Measurements from ENCODE around the gene CDCA7L. TPM values are rescaled to one million over a fixed set of nuclear protein-coding genes. Genes with fewer than 3 reads are reported as not detected.
A peak's percentile ranks its signal among the peaks of the same experiment; 100 is the strongest.
"Not testable (repeated sequence)": the region's sequence is repeated elsewhere in the genome, so short reads cannot be mapped to it uniquely, and the experiment has no call there.

Gene CDCA7L
- total RNA-seq, 1 experiment from 2014 or later: 39.9 TPM

DNA sequence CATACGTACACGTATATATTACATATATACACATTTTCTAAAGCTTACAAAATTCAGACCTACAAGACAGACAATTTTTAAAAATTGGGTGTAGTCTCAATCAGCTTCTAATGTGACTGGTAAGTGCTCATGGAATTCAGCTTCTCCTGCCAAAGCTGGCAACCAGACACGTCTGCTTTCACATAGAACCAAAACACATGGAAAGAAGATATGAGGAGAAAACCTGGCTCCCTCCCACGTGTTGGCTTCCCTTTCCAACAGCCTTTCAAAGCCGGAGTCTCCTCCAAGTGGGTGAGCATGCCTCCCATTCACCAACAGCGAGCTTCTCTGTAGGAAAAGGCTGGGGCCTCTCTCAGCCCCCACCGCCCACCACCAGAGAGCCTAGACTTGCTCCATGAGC, 33.4 kb downstream of the CDCA7L start:
- peaks cover 20% of the 10 kb centered on the region for H3K4me1 ChIP-seq (replicated peaks)
- DNase-seq (ENCODE audit: low read depth in 1 of 2, low spot score in 2 of 2): no peak
- H3K9me3 ChIP-seq (replicated peaks): no peaks in the 10 kb centered on the region
- no peak overlapping the region for H3K4me3 ChIP-seq
- H3K36me3 ChIP-seq: peaks cover 12% of the 10 kb centered on the region; the same call in 1 of the 2 replicates
- H3K27me3 ChIP-seq (replicated peaks): no peaks in the 10 kb centered on the region
- no peak overlapping the region for H3K27ac ChIP-seq

DNA sequence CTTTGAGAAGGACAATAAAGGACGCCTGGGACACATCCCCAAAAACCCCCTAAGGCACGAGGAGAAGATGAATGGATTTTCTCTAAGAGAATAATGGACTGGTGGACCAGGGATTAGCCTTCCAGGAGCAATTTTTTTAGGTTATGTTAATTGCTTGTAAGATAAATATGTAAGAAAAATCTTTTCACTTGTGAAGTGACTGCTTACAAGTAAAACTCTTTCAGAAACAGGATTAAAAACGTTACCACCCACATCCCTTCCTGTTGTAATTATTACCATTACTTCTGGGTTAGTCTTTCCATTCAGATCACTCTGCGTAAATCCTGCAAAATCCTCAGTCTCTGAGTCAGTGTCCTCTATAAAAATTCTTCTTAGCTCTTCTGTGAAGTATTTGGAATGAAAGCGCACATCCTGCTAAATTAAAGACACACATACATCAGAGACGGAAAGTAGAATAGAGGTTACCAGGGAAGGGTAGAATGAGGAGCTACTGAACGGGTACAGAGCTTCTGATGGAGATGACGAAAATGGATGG, 34.3 kb downstream of the CDCA7L start:
- peaks cover 20% of the 10 kb centered on the region for H3K4me1 ChIP-seq (replicated peaks)
- peak in 1 of 2 experiments; percentile 41 for DNase-seq (ENCODE audit: low read depth in 1 of 2, low spot score in 2 of 2)
- peaks cover 12% of the 10 kb centered on the region; the same call in 1 of the 2 replicates for H3K36me3 ChIP-seq
- no peak overlapping the region for H3K4me3 ChIP-seq
- H3K9me3 ChIP-seq (replicated peaks): no peaks in the 10 kb centered on the region
- H3K27me3 ChIP-seq (replicated peaks): no peaks in the 10 kb centered on the region
- H3K27ac ChIP-seq: peak overlapping the region; percentile 55

- H3K27me3 ChIP-seq (replicated peaks): no peaks in the 10 kb centered on the region
- H3K36me3 ChIP-seq: peaks cover 9% of the 10 kb centered on the region; the same call in 1 of the 2 replicates
- H3K4me1 ChIP-seq (replicated peaks): peaks cover 20% of the 10 kb centered on the region
These were observed 35.4 kb downstream of the CDCA7L start for GRCh38 chr7:21910253-21910652.

GRCh38 chr7:21908746-21909145, 37.0 kb downstream of the CDCA7L start:
- Histone ChIP-seq H3K4me3 (no peak overlapping the region), H3K27ac (no peak overlapping the region), H3K27me3 (replicated peaks) (no peaks in the 10 kb centered on the region), H3K9me3 (replicated peaks) (no peaks in the 10 kb centered on the region), H3K36me3 (peaks cover 14% of the 10 kb centered on the region), H3K4me1 (replicated peaks) (peaks cover 20% of the 10 kb centered on the region)
- DNase-seq (ENCODE audit: low read depth in 1 of 2, low spot score in 2 of 2): no peak

More at GRCh38 chr7:21910253-21910652, 35.4 kb downstream of the CDCA7L start:
- no peak overlapping the region for H3K27ac ChIP-seq
- no peaks in the 10 kb centered on the region for H3K9me3 ChIP-seq (replicated peaks)
- no peak for DNase-seq (ENCODE audit: low read depth in 1 of 2, low spot score in 2 of 2)
- no peak overlapping the region for H3K4me3 ChIP-seq

DNA sequence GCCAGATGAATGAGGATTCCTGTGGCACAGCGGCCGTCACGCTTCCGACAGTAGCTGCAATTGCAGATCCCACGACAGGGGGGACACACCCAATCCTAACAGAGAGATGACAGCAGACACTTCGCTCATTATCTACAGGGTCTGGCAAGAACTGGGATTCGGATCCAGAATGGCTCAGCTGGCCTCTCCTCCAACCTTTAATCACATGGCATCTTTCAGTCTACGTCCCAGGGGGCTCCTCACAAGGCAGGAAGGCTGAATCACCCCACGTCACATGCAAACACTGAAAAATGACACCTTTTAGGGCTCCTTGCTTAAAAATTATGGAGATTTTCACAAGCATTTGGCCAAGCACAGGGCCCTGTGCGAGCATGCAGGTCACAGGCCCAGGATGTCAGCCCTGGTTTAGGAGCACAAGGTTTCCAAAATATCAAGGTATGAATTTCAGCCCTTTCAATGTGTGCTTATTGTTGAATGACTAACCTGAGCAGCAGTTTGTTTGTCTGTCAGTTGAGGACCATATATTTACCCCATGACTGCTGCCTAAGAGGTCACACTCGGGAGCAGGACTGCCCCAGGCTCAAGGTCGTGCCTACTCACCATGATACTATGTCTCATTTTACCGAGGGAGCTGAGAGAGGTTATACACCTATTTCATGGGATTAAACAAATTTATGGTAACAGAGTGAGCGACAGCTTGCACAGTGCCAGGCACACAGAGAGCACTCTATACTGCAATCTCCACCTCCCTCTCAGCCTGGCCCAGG, 42.5 kb downstream of the CDCA7L start:
- no peaks in the 10 kb centered on the region for H3K27me3 ChIP-seq (replicated peaks)
- peaks cover 34% of the 10 kb centered on the region for H3K4me1 ChIP-seq (replicated peaks)
- no peak overlapping the region for H3K4me3 ChIP-seq
- H3K36me3 ChIP-seq: peaks cover 26% of the 10 kb centered on the region
- peak in 1 of 2 experiments; percentile 6 for DNase-seq (ENCODE audit: low read depth in 1 of 2, low spot score in 2 of 2)
- H3K9me3 ChIP-seq (replicated peaks): no peaks in the 10 kb centered on the region
- peak overlapping the region; percentile 70 for H3K27ac ChIP-seq

GRCh38 chr7:21902240-21902639, 43.5 kb downstream of the CDCA7L start:
- Histone ChIP-seq H3K4me3 (no peak overlapping the region), H3K9me3 (replicated peaks) (no peaks in the 10 kb centered on the region), H3K27me3 (replicated peaks) (no peaks in the 10 kb centered on the region), H3K27ac (peak overlapping the region; percentile 70), H3K4me1 (replicated peaks) (peaks cover 34% of the 10 kb centered on the region), H3K36me3 (peaks cover 23% of the 10 kb centered on the region)
- peak in 1 of 2 experiments; percentile 58 for DNase-seq (ENCODE audit: low read depth in 1 of 2, low spot score in 2 of 2)

- H3K36me3 ChIP-seq: peaks cover 14% of the 10 kb centered on the region
These were observed 47.3 kb downstream of the CDCA7L start for GRCh38 chr7:21898265-21898930.

GRCh38 chr7:21893401-21893800, 52.3 kb downstream of the CDCA7L start:
- DNase-seq (ENCODE audit: low read depth in 1 of 2, low spot score in 2 of 2): no peak
- Histone ChIP-seq H3K4me1 (replicated peaks) (no peaks in the 10 kb centered on the region), H3K9me3 (replicated peaks) (no peaks in the 10 kb centered on the region), H3K27ac (no peak overlapping the region), H3K27me3 (replicated peaks) (no peaks in the 10 kb centered on the region), H3K36me3 (no peaks in the 10 kb centered on the region), H3K4me3 (no peak overlapping the region)

More at GRCh38 chr7:21898265-21898930, 47.3 kb downstream of the CDCA7L start:
- Histone ChIP-seq H3K9me3 (replicated peaks) (no peaks in the 10 kb centered on the region), H3K4me3 (no peak overlapping the region), H3K4me1 (replicated peaks) (peaks cover 31% of the 10 kb centered on the region), H3K27ac (no peak overlapping the region), H3K27me3 (replicated peaks) (no peaks in the 10 kb centered on the region)
- DNase-seq (ENCODE audit: low read depth in 1 of 2, low spot score in 2 of 2): no peak

- Histone ChIP-seq H3K36me3 (no peaks in the 10 kb centered on the region), H3K4me3 (no peak overlapping the region), H3K4me1 (replicated peaks) (no peaks in the 10 kb centered on the region), H3K27me3 (replicated peaks) (no peaks in the 10 kb centered on the region), H3K27ac (no peak overlapping the region), H3K9me3 (replicated peaks) (no peaks in the 10 kb centered on the region)
- no peak for DNase-seq (ENCODE audit: low read depth in 1 of 2, low spot score in 2 of 2)
These were observed 54.4 kb downstream of the CDCA7L start for GRCh38 chr7:21891291-21891690.

- H3K4me3 ChIP-seq: no peak overlapping the region
- H3K4me1 ChIP-seq (replicated peaks): no peaks in the 10 kb centered on the region
- H3K27ac ChIP-seq: no peak overlapping the region
- DNase-seq (ENCODE audit: low read depth in 1 of 2, low spot score in 2 of 2): no peak
- H3K27me3 ChIP-seq (replicated peaks): no peaks in the 10 kb centered on the region
- H3K36me3 ChIP-seq: no peaks in the 10 kb centered on the region
- no peaks in the 10 kb centered on the region for H3K9me3 ChIP-seq (replicated peaks)
These were observed 57.9 kb downstream of the CDCA7L start for GRCh38 chr7:21887779-21888178.

GRCh38 chr7:21887353-21887752, 58.3 kb downstream of the CDCA7L start:
- 0 out of 2 replicates have a peak, but pooled peaks cover 2% of the 10 kb centered on the region for H3K27me3 ChIP-seq (replicated peaks)
- H3K4me1 ChIP-seq (replicated peaks): no peaks in the 10 kb centered on the region
- no peak overlapping the region for H3K4me3 ChIP-seq
- no peak for DNase-seq (ENCODE audit: low read depth in 1 of 2, low spot score in 2 of 2)
- no peaks in the 10 kb centered on the region for H3K9me3 ChIP-seq (replicated peaks)
- no peak overlapping the region for H3K27ac ChIP-seq
- no peaks in the 10 kb centered on the region for H3K36me3 ChIP-seq

DNA sequence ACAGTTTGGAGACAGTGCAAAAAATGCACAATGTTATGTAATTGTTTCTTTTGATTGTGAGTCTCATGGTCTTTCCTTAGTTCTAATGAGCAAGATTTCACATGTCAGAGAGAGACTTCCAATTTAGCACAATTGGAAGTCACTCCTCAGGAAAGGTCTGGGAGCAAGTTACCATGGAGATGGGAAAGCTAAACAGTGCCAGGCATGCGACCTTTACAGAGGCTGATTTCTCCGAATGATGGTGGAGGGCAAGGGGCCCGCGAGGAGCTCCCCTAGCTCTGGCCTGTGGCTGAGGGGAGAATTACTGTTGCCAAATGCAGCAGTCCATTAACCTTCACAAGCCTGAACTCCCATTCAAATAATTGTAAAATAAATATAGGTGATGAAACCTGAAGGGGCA, 59.3 kb downstream of the CDCA7L start:
- Histone ChIP-seq H3K4me3 (no peak overlapping the region), H3K27me3 (replicated peaks) (0 out of 2 replicates have a peak, but pooled peaks cover 5% of the 10 kb centered on the region)

GRCh38 chr7:21884496-21884895, 61.2 kb downstream of the CDCA7L start:
- H3K4me1 ChIP-seq (replicated peaks): no peaks in the 10 kb centered on the region
- no peaks in the 10 kb centered on the region for H3K36me3 ChIP-seq
- no peak for DNase-seq (ENCODE audit: low read depth in 1 of 2, low spot score in 2 of 2)
- H3K9me3 ChIP-seq (replicated peaks): no peaks in the 10 kb centered on the region
- 0 out of 2 replicates have a peak, but pooled peaks cover 5% of the 10 kb centered on the region for H3K27me3 ChIP-seq (replicated peaks)
- no peak overlapping the region for H3K27ac ChIP-seq
- no peak overlapping the region for H3K4me3 ChIP-seq

More for the DNA sequence above, 59.3 kb downstream of the CDCA7L start:
- H3K4me1 ChIP-seq (replicated peaks): no peaks in the 10 kb centered on the region
- H3K27ac ChIP-seq: no peak overlapping the region
- no peak for DNase-seq (ENCODE audit: low read depth in 1 of 2, low spot score in 2 of 2)
- no peaks in the 10 kb centered on the region for H3K9me3 ChIP-seq (replicated peaks)
- H3K36me3 ChIP-seq: no peaks in the 10 kb centered on the region

GRCh38 chr7:21883501-21883900, 62.2 kb downstream of the CDCA7L start:
- not testable (repeated sequence) for H3K4me3 ChIP-seq; H3K4me1 ChIP-seq (replicated peaks); H3K27me3 ChIP-seq (replicated peaks); H3K9me3 ChIP-seq (replicated peaks); DNase-seq (ENCODE audit: low read depth in 1 of 2, low spot score in 2 of 2); H3K27ac ChIP-seq; H3K36me3 ChIP-seq
